HG03196 (cell line): ENCODE data around the gene WDR90.
"Not testable (repeated sequence)": the region's sequence is repeated elsewhere in the genome, so short reads cannot be mapped to it uniquely, and the experiment has no call there.

Experiments
- ATAC-seq: cut with Tn5 transposase; IDR thresholded peaks from one replicate; pipeline ENCODE4 v1.9.1; 2021; ENCODE audit not compliant: unreplicated experiment

The WDR90 gene

GRCh38 chr16:704552-705380 lies 55.6 kb downstream of the WDR90 start:
- ATAC-seq: no peak

- no peak for ATAC-seq
These were observed 56.4 kb downstream of the WDR90 start, which contains the start of gene FBXL16 for GRCh38 chr16:705431-706188. Gene FBXL16, minus strand, starts transcription at chr16:705801. Its CDS starts 8,396 bp downstream, at chr16:697405.

- ATAC-seq: no peak
These were observed 57.3 kb downstream of the WDR90 start for GRCh38 chr16:706189-707061.

- no peak for ATAC-seq
These were observed 57.9 kb downstream of the WDR90 start for GRCh38 chr16:707062-707538.

GRCh38 chr16:708019-708418 lies 58.9 kb downstream of the WDR90 start:
- no peak for ATAC-seq

- ATAC-seq: no peak
These were observed 59.8 kb downstream of the WDR90 start for GRCh38 chr16:708959-709358.

GRCh38 chr16:709566-710499 lies 60.7 kb downstream of the WDR90 start:
- ATAC-seq: no peak

- ATAC-seq: no peak
These were observed 61.4 kb downstream of the WDR90 start for GRCh38 chr16:710500-711075.

- ATAC-seq: no peak
These were observed 61.9 kb downstream of the WDR90 start for GRCh38 chr16:711084-711483.

GRCh38 chr16:711548-712320 lies 62.6 kb downstream of the WDR90 start:
- no peak for ATAC-seq

GRCh38 chr16:712740-713250 lies 63.6 kb downstream of the WDR90 start:
- not testable (repeated sequence) for ATAC-seq

GRCh38 chr16:714079-714478 lies 64.9 kb downstream of the WDR90 start:
- ATAC-seq: no peak

- peak; percentile 54 for ATAC-seq
These were observed 65.7 kb downstream of the WDR90 start, which contains the start of gene METRN for GRCh38 chr16:714558-715476. Gene METRN, plus strand, starts transcription at chr16:715118. Its CDS starts 172 bp downstream, at chr16:715290.

GRCh38 chr16:715477-716199 lies 66.5 kb downstream of the WDR90 start:
- ATAC-seq: no peak

- ATAC-seq: no peak
These were observed 67.0 kb downstream of the WDR90 start for GRCh38 chr16:716200-716568.

GRCh38 chr16:716768-717325 lies 67.7 kb downstream of the WDR90 start:
- no peak for ATAC-seq
